ENCODE measurements around the gene CUL3.

The CUL3 gene

DNA sequence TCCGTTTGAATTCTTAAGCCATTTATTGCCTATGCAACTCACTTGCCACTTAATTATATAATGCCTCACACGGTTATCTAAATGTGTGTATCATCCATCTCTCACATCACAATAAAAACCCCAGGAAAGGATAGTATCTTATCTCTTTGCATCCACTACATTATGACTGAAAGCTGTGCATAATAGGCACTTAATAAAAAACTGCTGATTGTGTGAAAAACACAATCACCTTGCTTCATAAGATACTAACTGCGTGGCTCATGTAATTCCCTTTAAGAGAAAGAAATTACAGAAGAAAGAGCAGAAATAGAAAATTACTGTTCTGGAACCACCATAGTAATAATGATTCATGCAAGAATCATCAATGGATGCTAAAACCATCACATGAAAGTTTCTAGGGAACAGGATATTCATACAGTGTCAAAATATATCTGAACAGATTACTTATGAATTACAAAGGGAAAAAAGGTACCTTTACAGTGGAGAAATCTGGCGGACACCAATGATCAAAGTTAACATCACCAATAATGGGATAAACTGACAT is 29.3 kb downstream of the CUL3 start:
- TF ChIP-seq, protein P1, sequence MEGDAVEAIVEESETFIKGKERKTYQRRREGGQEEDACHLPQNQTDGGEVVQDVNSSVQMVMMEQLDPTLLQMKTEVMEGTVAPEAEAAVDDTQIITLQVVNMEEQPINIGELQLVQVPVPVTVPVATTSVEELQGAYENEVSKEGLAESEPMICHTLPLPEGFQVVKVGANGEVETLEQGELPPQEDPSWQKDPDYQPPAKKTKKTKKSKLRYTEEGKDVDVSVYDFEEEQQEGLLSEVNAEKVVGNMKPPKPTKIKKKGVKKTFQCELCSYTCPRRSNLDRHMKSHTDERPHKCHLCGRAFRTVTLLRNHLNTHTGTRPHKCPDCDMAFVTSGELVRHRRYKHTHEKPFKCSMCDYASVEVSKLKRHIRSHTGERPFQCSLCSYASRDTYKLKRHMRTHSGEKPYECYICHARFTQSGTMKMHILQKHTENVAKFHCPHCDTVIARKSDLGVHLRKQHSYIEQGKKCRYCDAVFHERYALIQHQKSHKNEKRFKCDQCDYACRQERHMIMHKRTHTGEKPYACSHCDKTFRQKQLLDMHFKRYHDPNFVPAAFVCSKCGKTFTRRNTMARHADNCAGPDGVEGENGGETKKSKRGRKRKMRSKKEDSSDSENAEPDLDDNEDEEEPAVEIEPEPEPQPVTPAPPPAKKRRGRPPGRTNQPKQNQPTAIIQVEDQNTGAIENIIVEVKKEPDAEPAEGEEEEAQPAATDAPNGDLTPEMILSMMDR (IDR thresholded peaks at IDR 0.05; ENCODE audit: low read depth, low read length) = no peak
- no peak for DNase-seq (ENCODE audit: extremely low read depth, low read depth)

DNA sequence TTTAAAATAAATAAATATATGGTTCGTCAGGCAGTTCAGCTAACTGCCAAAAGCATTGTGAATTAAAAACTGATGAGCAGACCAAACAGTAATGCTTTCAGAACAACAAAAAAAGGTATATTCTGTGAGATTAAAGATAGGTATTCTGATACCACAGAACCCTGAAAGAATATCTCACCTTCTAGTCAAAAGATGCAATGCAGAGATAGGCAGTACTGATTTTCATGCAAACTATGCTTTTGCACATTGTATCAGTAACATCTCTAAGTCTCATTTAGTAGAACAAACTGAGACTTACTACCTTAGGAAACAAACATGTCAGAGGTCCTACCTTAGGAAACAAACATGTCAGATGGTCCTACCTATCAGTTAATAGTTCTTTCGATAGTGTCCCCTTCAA is 32.4 kb downstream of the CUL3 start:
- no peak for DNase-seq (ENCODE audit: extremely low read depth, low read depth)
- TF ChIP-seq, protein P1 (IDR thresholded peaks at IDR 0.05; ENCODE audit: low read depth, low read length) = no peak

DNA sequence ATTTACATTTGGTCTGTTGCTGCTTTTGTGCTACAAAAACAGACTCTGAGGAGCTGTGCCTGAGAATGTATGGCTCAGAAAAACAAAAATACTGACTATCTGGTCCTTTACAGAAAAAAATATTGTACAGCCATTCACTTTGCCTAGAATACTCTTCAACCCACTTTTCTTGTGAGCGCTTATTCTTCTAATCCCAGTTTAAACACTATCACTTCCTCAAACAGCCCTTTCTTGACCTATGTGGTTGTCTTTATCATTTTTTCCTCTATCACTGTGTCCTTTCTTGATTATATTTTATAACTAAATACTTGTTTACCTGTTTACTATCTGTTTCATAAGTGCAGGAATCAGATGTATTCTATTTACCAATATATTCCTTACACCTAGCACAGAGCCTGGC is 33.5 kb downstream of the CUL3 start:
- TF ChIP-seq, protein P1 (IDR thresholded peaks at IDR 0.05; ENCODE audit: low read depth, low read length) = no peak
- DNase-seq (ENCODE audit: extremely low read depth, low read depth) = no peak

DNA sequence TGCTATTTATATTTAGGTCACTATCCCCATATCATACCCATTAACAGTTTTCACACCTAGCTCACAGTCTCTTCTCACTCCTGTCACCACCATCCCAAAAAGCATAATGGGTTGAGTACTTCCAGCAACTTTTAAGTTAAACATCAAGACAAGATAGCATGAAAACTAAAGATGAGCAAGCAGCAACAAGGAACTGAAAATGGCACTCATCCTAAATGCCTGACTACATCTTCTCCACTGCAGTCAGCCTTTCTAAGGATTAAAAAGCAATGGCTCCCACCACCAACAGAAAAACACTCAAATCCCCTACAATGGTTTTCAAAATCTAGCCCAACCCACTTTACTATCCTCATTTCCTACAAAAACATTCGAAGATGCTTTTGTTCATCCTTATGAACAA is 38.2 kb downstream of the CUL3 start:
- DNase-seq (ENCODE audit: extremely low read depth, low read depth) = no peak
- TF ChIP-seq, protein P1 (IDR thresholded peaks at IDR 0.05; ENCODE audit: low read depth, low read length) = no peak

DNA sequence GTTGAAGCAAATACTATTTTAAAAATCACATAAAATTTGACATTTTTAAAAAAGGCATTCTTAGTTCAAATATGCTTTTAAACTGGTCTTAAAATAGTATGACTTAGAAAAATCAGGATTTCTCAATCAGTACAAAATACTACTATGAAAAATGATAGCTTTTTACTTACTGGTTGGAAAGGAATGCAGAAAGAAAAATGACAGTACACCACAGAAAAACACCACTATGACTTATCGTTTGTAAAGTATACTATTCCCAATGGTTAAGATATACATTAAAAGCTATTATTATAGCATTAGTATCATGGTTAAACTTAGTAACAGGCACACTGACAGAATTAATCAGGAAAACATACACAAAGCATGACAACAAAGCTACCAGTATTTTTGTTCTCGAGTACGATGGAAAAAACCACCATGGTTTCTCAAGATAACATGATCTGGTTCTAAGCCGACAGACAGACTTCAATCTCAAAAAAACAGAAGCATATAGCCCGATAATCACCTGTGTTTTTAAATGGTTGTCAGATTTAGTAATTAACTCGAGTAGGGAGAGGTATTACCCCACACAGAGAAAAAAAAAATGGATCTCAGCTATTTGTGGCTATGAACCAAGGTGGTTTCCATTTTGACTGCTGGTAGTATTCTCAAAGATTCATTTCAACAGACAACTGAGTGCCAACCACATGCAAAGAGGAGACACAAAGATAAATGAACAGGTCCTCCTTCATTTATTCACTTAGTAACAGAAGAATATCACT is 39.1 kb downstream of the CUL3 start:
- TF ChIP-seq, protein P1 (IDR thresholded peaks at IDR 0.05; ENCODE audit: low read depth, low read length) = no peak
- DNase-seq (ENCODE audit: extremely low read depth, low read depth) = no peak

DNA sequence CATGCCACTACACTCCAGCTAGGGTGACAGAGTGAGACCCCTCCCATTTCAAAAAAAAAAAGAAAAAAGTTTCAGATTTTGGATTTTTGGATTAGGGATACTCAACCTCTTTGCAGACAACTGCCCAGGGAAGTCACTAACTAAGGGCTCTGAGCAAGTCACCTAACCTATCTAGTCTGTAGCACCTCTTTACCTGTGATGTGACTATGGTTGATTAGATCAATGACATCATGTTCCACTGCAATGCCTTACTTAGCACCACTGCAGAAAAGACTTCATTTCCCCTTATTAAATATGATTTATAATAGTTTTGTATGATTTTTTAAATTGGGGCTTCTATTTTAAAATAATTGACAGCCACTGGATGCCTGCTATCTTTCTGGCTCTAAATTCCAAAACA is 41.2 kb downstream of the CUL3 start:
- TF ChIP-seq, protein P1 (IDR thresholded peaks at IDR 0.05; ENCODE audit: low read depth, low read length) = no peak
- no peak for DNase-seq (ENCODE audit: extremely low read depth, low read depth)

DNA sequence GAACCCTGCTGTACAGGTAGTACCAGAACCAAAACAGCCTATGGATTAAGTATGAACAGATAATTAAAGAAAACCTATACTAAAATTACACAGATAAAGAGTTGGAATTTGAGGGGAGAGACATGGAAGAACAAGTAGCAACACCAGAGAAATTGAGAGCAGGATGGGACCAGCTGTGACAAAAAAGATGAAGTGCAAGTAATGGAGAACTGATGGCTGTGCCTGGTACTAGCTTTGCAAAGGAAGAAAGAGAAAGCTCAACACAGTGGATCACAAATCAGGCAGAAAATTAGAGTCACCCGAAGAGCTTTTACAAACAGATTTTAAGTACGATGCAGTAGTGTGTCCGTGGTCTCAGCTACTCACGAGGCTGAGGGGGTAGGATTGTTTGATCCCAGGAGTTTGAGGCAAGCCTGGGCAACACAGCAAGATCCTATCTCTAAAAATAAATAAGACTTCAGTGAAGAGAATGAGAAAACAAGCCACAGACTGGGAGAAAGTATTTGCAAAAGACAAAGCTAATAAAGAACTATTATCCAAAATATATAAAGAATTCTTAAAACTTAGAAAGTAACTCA is 46.5 kb downstream of the CUL3 start:
- TF ChIP-seq, protein P1 (IDR thresholded peaks at IDR 0.05; ENCODE audit: low read depth, low read length) = no peak
- no peak for DNase-seq (ENCODE audit: extremely low read depth, low read depth)
